Naive thymus-derived CD4-positive, alpha-beta T cell (primary cell): Measurements from ENCODE around the gene LTO1. TPM values are rescaled to one million over a fixed set of nuclear protein-coding genes. Genes with fewer than 3 reads are reported as not detected.
A peak's percentile ranks its signal among the peaks of the same experiment; 100 is the strongest.

ENCODE experiments used
- ATAC-seq: fragments of 150-1000 bp; cut with Tn5 transposase; 2 replicates; pipeline ENCODE4 v1.10.0; 2021; ENCODE audit warnings: mild to moderate bottlenecking, moderate library complexity
- CTCF ChIA-PET: fragments of 350-600 bp; sonication (Branson Sonifier 250); formaldehyde crosslinking; loops from one replicate; lab custom pipeline; 2021; ENCODE audit warnings: antibody characterized with exemption; lab: Charles Lee
- POLR2A ChIA-PET: fragments of 350-600 bp; sonication (Branson Sonifier 250); formaldehyde crosslinking; loops from one replicate; lab custom pipeline; 2021; ENCODE audit warnings: antibody characterized with exemption, inconsistent platforms; lab: Charles Lee
- DNase-seq, 9 donors: peaks; one replicate each; pipeline versions ENCODE4 v3.0.0 to v3.0.0-alpha.2; 2020 to 2022; ENCODE audit warnings: mixed read lengths in 1 of 9
- H3K27ac ChIP-seq: one replicate; pipeline ENCODE4 v1.7.0; 2013; ENCODE audit warnings: mild to moderate bottlenecking, low read depth, low read length, moderate library complexity
- H3K27me3 ChIP-seq, 2 donors: one replicate each; pipeline ENCODE4 v1.7.0; 2013; ENCODE audit warnings: low read length in 2 of 2, mild to moderate bottlenecking in 2 of 2, moderate library complexity in 2 of 2; ENCODE audit not compliant: control insufficient read depth in 2 of 2, insufficient read depth in 2 of 2
- H3K36me3 ChIP-seq, 3 experiments: 1 replicate in 2 of 3; 2 replicates in 1 of 3; pipeline ENCODE4 v1.7.0; 2013; ENCODE audit warnings: low read length in 3 of 3, mild to moderate bottlenecking in 3 of 3, moderate library complexity in 1 of 3; ENCODE audit not compliant: insufficient read depth in 3 of 3, control insufficient read depth in 2 of 3
- H3K4me1 ChIP-seq, 2 donors: one replicate each; pipeline ENCODE4 v1.7.0; 2013; ENCODE audit warnings: low read length in 2 of 2, mild to moderate bottlenecking in 2 of 2, moderate library complexity in 1 of 2; ENCODE audit not compliant: control insufficient read depth in 2 of 2, insufficient read depth in 2 of 2
- H3K4me3 ChIP-seq: 2 replicates; pipeline ENCODE4 v1.7.0; 2013; ENCODE audit warnings: mild to moderate bottlenecking, low read length
- H3K9me3 ChIP-seq, 3 experiments: 1 replicate in 2 of 3; 2 replicates in 1 of 3; pipeline ENCODE4 v1.7.0; 2013; ENCODE audit warnings: low read length in 3 of 3; ENCODE audit not compliant: control insufficient read depth in 2 of 3
- H3K27ac Mint-ChIP-seq, 9 donors: one replicate each; pipeline ENCODE4 v1.8.0; 2020 to 2022; ENCODE audit warnings: mixed read lengths in 9 of 9, mild to moderate bottlenecking in 8 of 9, moderate library complexity in 5 of 9, inconsistent platforms in 2 of 9
- H3K27me3 Mint-ChIP-seq, 5 donors: one replicate each; pipeline ENCODE4 v1.8.0; 2021 to 2022; ENCODE audit warnings: mixed read lengths in 5 of 5, mild to moderate bottlenecking in 1 of 5
- H3K36me3 Mint-ChIP-seq, 5 donors: one replicate each; pipeline ENCODE4 v1.8.0; 2020 to 2022; ENCODE audit warnings: mixed read lengths in 5 of 5, mild to moderate bottlenecking in 3 of 5, inconsistent platforms in 1 of 5
- H3K4me1 Mint-ChIP-seq, 7 donors: one replicate each; pipeline ENCODE4 v1.8.0; 2020 to 2022; ENCODE audit warnings: mixed read lengths in 7 of 7, mild to moderate bottlenecking in 3 of 7, inconsistent platforms in 1 of 7
- H3K4me3 Mint-ChIP-seq, 10 donors: one replicate each; pipeline ENCODE4 v1.8.0; 2020 to 2022; ENCODE audit warnings: mild to moderate bottlenecking in 10 of 10, mixed read lengths in 10 of 10, moderate library complexity in 6 of 10, inconsistent platforms in 2 of 10
- H3K9me3 Mint-ChIP-seq, 11 donors: one replicate each; pipeline ENCODE4 v1.8.0; 2020 to 2022; ENCODE audit warnings: mixed read lengths in 11 of 11, mild to moderate bottlenecking in 4 of 11, inconsistent platforms in 1 of 11, moderate library complexity in 1 of 11
- intact Hi-C, 2 donors: fragments of 100-400 bp; cut with micrococcal nuclease; formaldehyde crosslinking; loops; one replicate each; pipeline ENCODE4 v1.15.1; 2023
- polyA plus RNA-seq, 2 donors: library from polyadenylated mRNA; unstranded; fragments of 300-500 nt; fragmentation: Illumina TruSeq; gene quantifications; one replicate each; pipeline ENCODE4 v1.2.3, GENCODE V29; 2021
- total RNA-seq, 6 experiments: library from RNA in 5 of 6; stranded (reverse) in 5 of 6; gene quantifications; 1 replicate in 5 of 6; 2 replicates in 1 of 6; pipeline ENCODE4 v1.2.3 and lab custom pipeline; 2021 to 2026

Gene LTO1
- total and polyA plus RNA-seq, 7 experiments from 2014 or later, result 19.1 to 75.6 (median 33.4) TPM

DNA sequence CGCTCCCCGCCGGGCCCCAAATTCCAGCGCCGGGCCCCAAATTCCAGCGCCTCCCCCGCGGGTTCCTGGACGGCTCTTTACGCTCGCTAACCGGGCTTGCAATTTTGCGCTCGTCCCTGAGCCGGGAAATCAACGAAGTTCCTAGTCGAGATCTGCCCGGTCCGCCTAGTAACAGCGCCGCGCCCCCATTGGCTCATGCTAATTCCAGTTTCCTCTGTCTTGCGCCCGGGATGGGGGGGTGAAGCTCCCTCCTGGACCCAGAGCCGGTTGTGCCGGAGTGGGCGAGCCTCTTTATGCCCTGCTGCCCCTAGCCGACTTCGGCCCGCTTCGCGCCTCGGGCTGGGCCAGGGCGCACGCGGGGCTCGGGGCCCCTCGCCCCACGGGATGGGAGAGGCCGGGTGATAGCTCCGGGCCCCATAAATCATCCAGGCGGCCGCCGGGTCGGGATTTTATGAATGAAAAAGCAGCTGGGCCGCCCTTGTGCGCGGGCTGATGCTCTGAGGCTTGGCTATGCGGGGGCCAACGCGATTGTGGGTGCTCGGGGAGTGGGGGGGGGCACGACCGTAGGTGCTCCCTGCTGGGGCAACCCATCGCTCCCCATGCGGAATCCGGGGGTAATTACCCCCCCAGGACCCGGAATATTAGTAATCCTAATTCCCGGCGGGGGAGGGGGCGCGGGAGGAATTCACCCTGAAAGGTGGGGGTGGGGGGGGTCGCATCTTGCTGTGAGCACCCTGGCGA lies 36.0 kb downstream of the LTO1 start:
- H3K4me3 ChIP-seq, result no peak overlapping the region
- CTCF ChIA-PET, result no interaction called here
- Mint-ChIP-seq H3K4me1 (peaks cover 15 to 38% (median 25%) of the 10 kb centered on the region in 7 donors), H3K36me3 (no peaks in the 10 kb centered on the region), H3K27me3 (peaks cover 25 to 62% (median 29%) of the 10 kb centered on the region in 5 donors), H3K9me3 (no peaks in the 10 kb centered on the region), H3K4me3 (peak overlapping the region in 8 of 10 donors; percentile 25 to 95 (median 62)), H3K27ac (peak overlapping the region in 1 of 9 donors; percentile 18)
- POLR2A ChIA-PET, result interaction anchor here (0.6 kb wide), 1 partner anchor 975 kb away, joined by 4 read pairs; no protein-coding TSS in a partner anchor
- peaks cover 9 to 25% of the 10 kb centered on the region in 2 donors for H3K27me3 ChIP-seq
- no peak overlapping the region for H3K27ac ChIP-seq
- no peaks in the 10 kb centered on the region for H3K36me3 ChIP-seq
- no peaks in the 10 kb centered on the region for H3K9me3 ChIP-seq
- ATAC-seq (no peak), DNase-seq (no peak)
- intact Hi-C loops, result no loop called here
- peaks cover 3 to 32% of the 10 kb centered on the region in 2 donors for H3K4me1 ChIP-seq

DNA sequence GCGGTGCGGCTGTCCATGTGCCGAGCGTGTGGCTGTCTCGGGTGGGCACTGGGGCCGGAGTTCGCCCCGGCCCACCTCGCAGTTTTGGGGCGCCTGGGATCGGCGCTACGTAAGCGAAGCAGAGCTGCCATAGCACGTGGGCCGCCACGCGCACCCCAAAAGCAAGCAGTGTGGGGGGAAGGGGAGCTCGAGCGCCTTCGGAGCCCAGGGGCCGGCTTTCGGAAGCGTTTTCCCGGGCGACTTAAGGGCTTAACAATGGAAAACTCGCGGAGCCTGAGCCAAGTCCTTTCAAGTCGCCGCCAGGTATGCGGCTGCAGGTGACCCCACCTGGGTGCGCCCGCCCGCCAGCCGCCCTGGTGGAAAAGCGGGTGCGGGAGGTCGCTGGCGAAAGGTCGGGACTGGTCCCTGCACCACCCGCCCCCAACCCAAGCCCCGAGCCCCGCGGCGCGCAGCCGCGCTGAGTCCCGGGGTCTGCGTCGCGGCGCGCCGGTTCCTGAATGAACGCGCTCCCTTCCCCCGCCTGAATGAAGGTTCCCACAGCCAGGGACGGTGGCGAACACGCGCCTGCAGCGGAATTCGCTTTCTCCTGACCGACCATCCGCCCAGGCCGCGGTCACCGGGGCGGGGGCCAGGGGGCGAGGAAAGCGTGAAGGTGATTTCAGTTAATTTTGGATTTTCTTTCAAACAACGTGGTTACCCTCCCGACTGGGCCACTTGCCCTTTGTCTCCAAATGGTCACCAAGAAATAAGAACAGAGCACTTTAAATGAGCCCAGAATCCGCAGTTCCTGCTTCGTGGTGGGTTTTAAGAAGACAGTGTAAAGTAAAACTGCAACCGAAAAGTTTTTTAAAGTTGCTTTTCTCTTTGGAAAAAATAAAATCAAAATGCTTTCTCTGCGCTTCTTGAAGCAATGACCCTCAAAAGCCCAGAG lies 36.9 kb downstream of the LTO1 start:
- intact Hi-C loops, result no loop called here
- H3K4me3 Mint-ChIP-seq, result peak overlapping the region; percentile 30 to 95 (median 60)
- CTCF ChIA-PET, result no interaction called here
- H3K27me3 Mint-ChIP-seq, result peaks cover 25 to 70% (median 29%) of the 10 kb centered on the region in 5 donors
- no peaks in the 10 kb centered on the region for H3K36me3 Mint-ChIP-seq
- DNase-seq (no peak), ATAC-seq (no peak)
- Histone ChIP-seq H3K27me3 (peaks cover 9 to 25% of the 10 kb centered on the region in 2 donors), H3K4me1 (peaks cover 0 to 32% of the 10 kb centered on the region in 2 donors), H3K9me3 (no peaks in the 10 kb centered on the region), H3K36me3 (no peaks in the 10 kb centered on the region), H3K27ac (no peak overlapping the region), H3K4me3 (no peak overlapping the region)
- H3K27ac Mint-ChIP-seq, result peak overlapping the region in 1 of 9 donors; percentile 38
- POLR2A ChIA-PET, result interaction anchor here (0.6 kb wide), 1 partner anchor 412 kb away, joined by 3 read pairs; no protein-coding TSS in a partner anchor
- H3K9me3 Mint-ChIP-seq, result no peaks in the 10 kb centered on the region
- H3K4me1 Mint-ChIP-seq, result peaks cover 15 to 38% (median 25%) of the 10 kb centered on the region in 7 donors

GRCh38 chr11:69637198-69637940 lies 37.8 kb downstream of the LTO1 start:
- Histone ChIP-seq H3K36me3 (no peaks in the 10 kb centered on the region), H3K27me3 (peaks cover 9 to 25% of the 10 kb centered on the region in 2 donors), H3K9me3 (no peaks in the 10 kb centered on the region), H3K4me1 (peaks cover 0 to 32% of the 10 kb centered on the region in 2 donors), H3K27ac (no peak overlapping the region), H3K4me3 (no peak overlapping the region)
- intact Hi-C loops, result no loop called here
- Mint-ChIP-seq H3K4me1 (peaks cover 15 to 38% (median 25%) of the 10 kb centered on the region in 7 donors), H3K4me3 (peak overlapping the region in 8 of 10 donors; percentile 14 to 95 (median 56)), H3K36me3 (no peaks in the 10 kb centered on the region), H3K27me3 (peaks cover 25 to 76% (median 29%) of the 10 kb centered on the region in 5 donors), H3K9me3 (no peaks in the 10 kb centered on the region), H3K27ac (peak overlapping the region in 1 of 9 donors; percentile 62)
- POLR2A ChIA-PET, result interaction anchor here (0.6 kb wide), 1 partner anchor 411 kb away, joined by 3 read pairs; no protein-coding TSS in a partner anchor
- DNase-seq (no peak), ATAC-seq (no peak)
- CTCF ChIA-PET, result no interaction called here

DNA sequence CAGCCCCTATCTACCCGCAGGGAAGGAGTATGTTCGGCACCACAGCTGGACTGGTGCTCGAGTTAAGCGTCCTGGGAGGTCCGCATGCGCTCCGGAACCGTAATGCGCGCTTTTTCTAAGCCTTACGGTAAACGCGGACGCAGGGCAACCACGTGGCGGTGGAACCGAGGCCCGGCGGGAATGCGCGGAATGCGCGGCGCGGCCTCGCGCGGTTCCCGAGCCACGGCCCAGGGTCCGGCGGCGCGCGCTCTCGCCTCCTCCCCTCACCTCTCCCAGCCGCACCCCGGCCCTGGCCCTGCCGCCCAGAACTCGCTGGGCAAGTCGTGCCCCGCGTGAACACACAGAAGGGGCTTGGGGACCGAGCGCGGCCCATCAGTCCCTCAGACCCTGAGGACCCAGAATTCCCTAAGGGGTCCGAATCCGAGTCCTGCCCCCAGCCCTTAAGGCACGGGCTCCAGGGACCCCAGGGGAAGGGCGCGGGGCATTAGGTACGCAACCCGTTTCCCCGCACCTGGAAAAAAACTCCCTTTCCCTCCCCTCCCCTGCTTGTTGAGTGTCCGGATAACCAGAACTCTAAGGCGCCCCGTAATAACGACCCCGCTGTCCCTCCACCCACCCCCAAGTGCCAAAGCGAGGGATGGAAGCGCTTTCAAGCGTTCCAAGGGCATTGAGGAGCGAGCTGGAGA lies 38.5 kb downstream of the LTO1 start:
- Histone ChIP-seq H3K9me3 (no peaks in the 10 kb centered on the region), H3K27me3 (peaks cover 9 to 25% of the 10 kb centered on the region in 2 donors), H3K27ac (no peak overlapping the region), H3K4me1 (peaks cover 0 to 32% of the 10 kb centered on the region in 2 donors), H3K36me3 (no peaks in the 10 kb centered on the region), H3K4me3 (no peak overlapping the region)
- intact Hi-C loops, result no loop called here
- H3K4me3 Mint-ChIP-seq, result peak overlapping the region in 7 of 10 donors; percentile 13 to 95 (median 54)
- ChIA-PET CTCF (interaction anchor here (0.7 kb wide), 1 partner anchor 512 kb away, joined by 4 read pairs; no protein-coding TSS in a partner anchor), POLR2A (no interaction called here)
- H3K27me3 Mint-ChIP-seq, result peaks cover 25 to 80% (median 29%) of the 10 kb centered on the region in 5 donors
- ATAC-seq (no peak), DNase-seq (no peak)
- peaks cover 15 to 38% (median 25%) of the 10 kb centered on the region in 7 donors for H3K4me1 Mint-ChIP-seq
- H3K36me3 Mint-ChIP-seq, result peaks cover 0 to under 1% (median 0%) of the 10 kb centered on the region in 5 donors
- H3K9me3 Mint-ChIP-seq, result no peaks in the 10 kb centered on the region
- peak overlapping the region in 1 of 9 donors; percentile 29 for H3K27ac Mint-ChIP-seq

DNA sequence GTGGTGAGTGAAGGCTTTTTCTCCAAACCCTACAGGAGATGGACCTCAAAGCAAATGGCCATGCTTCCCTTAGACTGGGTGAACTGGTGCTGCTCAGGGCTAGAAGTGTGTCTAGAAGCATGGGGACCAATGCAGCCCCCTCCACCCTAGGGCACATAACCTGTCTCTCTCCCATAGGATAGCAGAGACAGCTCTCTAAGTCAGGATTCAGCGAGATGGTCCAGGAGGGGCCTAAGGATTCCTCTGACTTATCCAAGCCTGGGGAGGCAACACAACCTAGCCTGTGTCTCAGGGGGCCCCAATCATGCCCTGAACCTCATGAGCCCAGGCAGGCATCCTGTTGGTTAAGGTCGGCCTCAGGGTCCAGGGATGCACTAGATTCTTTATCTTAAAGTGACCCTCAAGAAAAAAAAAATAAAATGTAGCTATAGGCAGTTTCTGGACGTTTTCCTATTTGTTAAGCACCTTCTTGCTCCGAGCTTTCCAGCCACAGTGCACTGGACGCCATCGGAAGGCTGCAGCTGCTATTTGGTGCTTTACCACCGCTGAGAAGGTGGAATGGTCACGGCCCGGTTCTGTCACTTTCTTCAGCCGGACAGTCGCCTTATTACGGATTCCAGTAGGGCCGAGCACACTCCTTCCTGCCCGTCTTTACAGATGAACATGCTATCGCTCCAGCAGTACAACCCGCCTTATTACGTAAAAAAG lies 39.2 kb downstream of the LTO1 start:
- no peak for DNase-seq
- Mint-ChIP-seq H3K27ac (peak overlapping the region in 1 of 9 donors; percentile 18), H3K9me3 (peaks cover 0 to 4% (median 0%) of the 10 kb centered on the region in 11 donors), H3K4me3 (peak overlapping the region in 3 of 10 donors; percentile 15 to 45 (median 41)), H3K27me3 (peaks cover 22 to 74% (median 27%) of the 10 kb centered on the region in 5 donors), H3K4me1 (peaks cover 11 to 33% (median 20%) of the 10 kb centered on the region in 7 donors), H3K36me3 (peaks cover 0 to 5% (median 0%) of the 10 kb centered on the region in 5 donors)
- Histone ChIP-seq H3K4me3 (no peak overlapping the region), H3K4me1 (peaks cover 0 to 32% of the 10 kb centered on the region in 2 donors), H3K27me3 (peaks cover 9 to 25% of the 10 kb centered on the region in 2 donors), H3K27ac (no peak overlapping the region), H3K9me3 (no peaks in the 10 kb centered on the region), H3K36me3 (no peaks in the 10 kb centered on the region)
- ATAC-seq, result no peak
- ChIA-PET CTCF (interaction anchor here (0.7 kb wide), 1 partner anchor 512 kb away, joined by 4 read pairs; no protein-coding TSS in a partner anchor), POLR2A (no interaction called here)
- intact Hi-C loops, result no loop called here
